Activated effector memory CD4-positive, alpha-beta T cell treated with anti-CD3 and anti-CD28 coated beads, Interleukin-2, amount 50 U/mL, for 16 hours (primary cell): ENCODE data around the gene DUSP22.

Experiments used
- DNase-seq: peaks from one replicate; pipeline ENCODE4 v3.0.0-alpha.2; 2020

The DUSP22 gene

GRCh38 chr6:400815-401214 is 108.5 kb downstream of the DUSP22 start:
- no peak for DNase-seq
